NB4 (cell line): ENCODE measurements around the gene UNC13B.

Experiments
- DNase-seq: peaks from one replicate; pipeline ENCODE4 v3.0.0; 2010; ENCODE audit warnings: low read depth
- H3K4me3 ChIP-seq: one replicate; pipeline ENCODE4 v1.5.1; 2011; ENCODE audit warnings: mild to moderate bottlenecking, low read depth, low read length, moderate library complexity
- CTCF ChIP-seq: IDR thresholded peaks from one replicate; pipeline ENCODE4 v1.5.1; 2012; ENCODE audit warnings: low read depth, low read length
- MYC ChIP-seq: IDR thresholded peaks from 2 replicates; pipeline ENCODE4 v1.6.1; 2011; ENCODE audit warnings: low read depth, low read length
- POLR2A ChIP-seq: IDR thresholded peaks from 2 replicates; pipeline ENCODE4 v1.6.1; 2011; ENCODE audit warnings: mild to moderate bottlenecking; ENCODE audit not compliant: insufficient read length; ENCODE audit errors: extremely low read depth
- TF ChIP-seq, protein P1 (sequence below): IDR thresholded peaks from 2 replicates; pipeline ENCODE4 v1.6.1; 2011; ENCODE audit warnings: low read depth, low read length

The UNC13B gene

GRCh38 chr9:35324966-35325365 is 163.2 kb downstream of the UNC13B start:
- no peak overlapping the region for H3K4me3 ChIP-seq
- no peak for DNase-seq
- TF ChIP-seq MYC (no peak), POLR2A (no peak)
- TF ChIP-seq, protein P1, sequence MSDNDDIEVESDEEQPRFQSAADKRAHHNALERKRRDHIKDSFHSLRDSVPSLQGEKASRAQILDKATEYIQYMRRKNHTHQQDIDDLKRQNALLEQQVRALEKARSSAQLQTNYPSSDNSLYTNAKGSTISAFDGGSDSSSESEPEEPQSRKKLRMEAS = no peak

- no peak overlapping the region for H3K4me3 ChIP-seq
- no peak for TF ChIP-seq POLR2A
- TF ChIP-seq CTCF = no peak
- TF ChIP-seq MYC = no peak
- TF ChIP-seq, protein P1 = no peak
- DNase-seq = no peak
Measured at GRCh38 chr9:35333551-35333950, 171.7 kb downstream of the UNC13B start.

- no peak overlapping the region for H3K4me3 ChIP-seq
- no peak for DNase-seq
- TF ChIP-seq POLR2A = no peak
- TF ChIP-seq MYC = no peak
- TF ChIP-seq CTCF = no peak
Measured at GRCh38 chr9:35335164-35335563, 173.4 kb downstream of the UNC13B start.

- TF ChIP-seq, protein P1 = no peak
- TF ChIP-seq CTCF (no peak), MYC (no peak), POLR2A (no peak)
Measured at GRCh38 chr9:35338086-35338485, 176.3 kb downstream of the UNC13B start.

GRCh38 chr9:35338561-35339274 is 176.9 kb downstream of the UNC13B start:
- no peak for DNase-seq
- TF ChIP-seq CTCF = no peak
- no peak for TF ChIP-seq POLR2A
- TF ChIP-seq, protein P1 = no peak
- TF ChIP-seq MYC = no peak
- H3K4me3 ChIP-seq = no peak overlapping the region

More at GRCh38 chr9:35338086-35338485, 176.3 kb downstream of the UNC13B start:
- DNase-seq = no peak
- H3K4me3 ChIP-seq = no peak overlapping the region

DNA sequence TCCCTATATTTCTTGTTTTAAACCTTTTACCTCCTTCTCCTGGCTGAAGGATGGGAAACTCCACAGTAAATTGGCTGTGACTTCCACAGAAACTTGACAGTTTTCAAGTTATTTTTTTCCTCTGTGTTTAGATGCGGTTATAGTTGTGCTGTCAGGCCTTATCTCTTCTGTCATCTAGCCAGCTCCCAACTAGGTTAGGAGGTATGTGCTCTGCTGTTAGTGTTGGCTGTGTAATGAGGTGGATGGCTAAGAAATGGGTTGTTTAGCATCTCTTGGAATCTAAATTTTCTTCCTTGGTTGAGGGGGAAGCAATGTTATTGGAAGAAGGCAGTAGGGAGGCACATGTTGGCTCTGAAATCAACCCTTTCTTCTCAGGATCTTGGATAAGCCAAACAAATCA is 178.2 kb downstream of the UNC13B start:
- no peak overlapping the region for H3K4me3 ChIP-seq
- TF ChIP-seq POLR2A (no peak), MYC (no peak), CTCF (no peak)
- TF ChIP-seq, protein P1 = no peak
- no peak for DNase-seq
